DND-41 (cell line): ENCODE measurements around the gene ZNF70.
A peak's percentile ranks its signal among the peaks of the same experiment; 100 is the strongest.

Experiments
- ATAC-seq: fragments of 200-7000 bp; cut with Tn5 transposase; 3 replicates; pipeline ENCODE4 v1.9.1; 2021; ENCODE audit warnings: low read depth; ENCODE audit not compliant: insufficient read depth
- DNase-seq: peaks from one replicate; pipeline ENCODE4 v3.0.0-alpha.2; 2020
- H2AFZ ChIP-seq: 2 replicates; pipeline ENCODE4 v1.6.0; 2012; ENCODE audit warnings: low read depth, low read length
- H3K27ac ChIP-seq: 2 replicates; pipeline ENCODE4 v1.5.1; 2012; ENCODE audit warnings: low read length, inconsistent platforms
- H3K27me3 ChIP-seq: fragments of 200-600 bp; sonication (generic); 2 replicates; pipeline ENCODE4 v1.6.0; 2012; ENCODE audit warnings: low read length, mild to moderate bottlenecking, inconsistent platforms; ENCODE audit not compliant: insufficient read depth, poor library complexity
- H3K36me3 ChIP-seq: 2 replicates; pipeline ENCODE4 v1.5.1; 2012; ENCODE audit warnings: low read length, inconsistent platforms; ENCODE audit not compliant: insufficient read depth
- H3K4me1 ChIP-seq: 2 replicates; pipeline ENCODE4 v1.5.1; 2012; ENCODE audit warnings: mild to moderate bottlenecking, low read length; ENCODE audit not compliant: insufficient read depth
- H3K4me2 ChIP-seq: 2 replicates; pipeline ENCODE4 v1.6.0; 2012; ENCODE audit warnings: mild to moderate bottlenecking, moderate library complexity, low read length, inconsistent platforms; ENCODE audit not compliant: insufficient read depth
- H3K4me3 ChIP-seq, 2 experiments: fragments of 200-600 bp in 1 of 2; shearing (Covaris generic) in 1 of 2; 2 replicates each; pipeline ENCODE4 v1.5.1; 2012 to 2016; ENCODE audit warnings: inconsistent platforms in 2 of 2, low read length in 2 of 2, mild to moderate bottlenecking in 2 of 2, low read depth in 1 of 2, moderate library complexity in 1 of 2
- H3K79me2 ChIP-seq: 2 replicates; pipeline ENCODE4 v1.6.0; 2012; ENCODE audit warnings: low read length, inconsistent platforms; ENCODE audit not compliant: insufficient read depth
- H3K9ac ChIP-seq: 2 replicates; pipeline ENCODE4 v1.6.0; 2012; ENCODE audit warnings: low read depth, mild to moderate bottlenecking, inconsistent platforms, low read length, moderate library complexity
- H3K9me3 ChIP-seq: 2 replicates; pipeline ENCODE4 v1.5.1; 2012; ENCODE audit warnings: low read length, moderate library complexity, mild to moderate bottlenecking, inconsistent platforms; ENCODE audit not compliant: insufficient read depth, severe bottlenecking
- H4K20me1 ChIP-seq: 2 replicates; pipeline ENCODE4 v1.6.0; 2012; ENCODE audit warnings: low read length; ENCODE audit not compliant: insufficient read depth
- EZH2 ChIP-seq: IDR thresholded peaks from 3 replicates; pipeline ENCODE4 v1.6.1; 2012; ENCODE audit warnings: borderline replicate concordance, low read depth, mild to moderate bottlenecking, moderate library complexity, low read length, inconsistent platforms; ENCODE audit not compliant: severe bottlenecking
- TF ChIP-seq, protein P1 (sequence below): IDR thresholded peaks from 2 replicates; pipeline ENCODE4 v1.5.1; 2012; ENCODE audit warnings: borderline replicate concordance, low read length, moderate library complexity, mild to moderate bottlenecking; ENCODE audit not compliant: poor library complexity, severe bottlenecking; ENCODE audit errors: extremely low read depth

Gene ZNF70

DNA sequence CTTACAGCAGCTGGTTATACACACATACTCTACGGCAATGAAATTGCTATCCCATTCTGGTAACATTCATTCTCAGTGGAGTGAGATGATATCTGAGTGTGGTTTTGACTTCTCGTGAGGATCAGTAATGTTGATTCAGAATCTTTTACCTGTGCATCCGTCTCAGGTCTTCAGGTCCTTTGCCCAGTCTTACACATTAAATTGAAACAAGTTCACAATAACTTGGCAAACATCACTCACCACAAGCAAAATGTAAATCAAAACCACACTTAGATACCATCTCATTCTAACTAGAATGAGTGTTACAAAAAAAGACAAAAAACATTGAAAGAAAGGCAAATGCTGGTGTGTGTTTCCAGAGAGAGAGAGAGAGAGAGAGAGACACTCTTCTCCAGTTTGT lies 46.1 kb downstream of the ZNF70 start:
- ATAC-seq = no peak
- no peak overlapping the region for H3K4me2 ChIP-seq

DNA sequence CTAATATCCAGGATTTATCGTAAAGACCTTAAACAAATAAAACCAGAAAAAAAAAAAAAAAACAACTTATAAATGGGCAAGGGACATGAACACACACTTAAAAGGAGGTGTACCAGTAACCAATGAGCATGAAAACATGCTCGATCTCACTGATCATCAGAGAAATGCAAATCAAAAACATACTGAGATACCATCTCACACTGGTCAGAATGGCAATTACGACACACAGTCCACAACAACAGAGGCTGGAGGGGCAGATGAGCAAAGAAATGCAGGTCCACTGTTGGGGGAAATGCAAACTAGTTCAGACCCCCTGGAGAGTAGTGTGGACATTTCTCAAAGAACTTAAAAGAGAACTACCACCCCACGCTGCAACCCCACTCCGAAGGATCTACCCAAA lies 46.9 kb downstream of the ZNF70 start:
- DNase-seq (no peak), ATAC-seq (no peak)
- TF ChIP-seq EZH2 = no peak
- TF ChIP-seq, protein P1, sequence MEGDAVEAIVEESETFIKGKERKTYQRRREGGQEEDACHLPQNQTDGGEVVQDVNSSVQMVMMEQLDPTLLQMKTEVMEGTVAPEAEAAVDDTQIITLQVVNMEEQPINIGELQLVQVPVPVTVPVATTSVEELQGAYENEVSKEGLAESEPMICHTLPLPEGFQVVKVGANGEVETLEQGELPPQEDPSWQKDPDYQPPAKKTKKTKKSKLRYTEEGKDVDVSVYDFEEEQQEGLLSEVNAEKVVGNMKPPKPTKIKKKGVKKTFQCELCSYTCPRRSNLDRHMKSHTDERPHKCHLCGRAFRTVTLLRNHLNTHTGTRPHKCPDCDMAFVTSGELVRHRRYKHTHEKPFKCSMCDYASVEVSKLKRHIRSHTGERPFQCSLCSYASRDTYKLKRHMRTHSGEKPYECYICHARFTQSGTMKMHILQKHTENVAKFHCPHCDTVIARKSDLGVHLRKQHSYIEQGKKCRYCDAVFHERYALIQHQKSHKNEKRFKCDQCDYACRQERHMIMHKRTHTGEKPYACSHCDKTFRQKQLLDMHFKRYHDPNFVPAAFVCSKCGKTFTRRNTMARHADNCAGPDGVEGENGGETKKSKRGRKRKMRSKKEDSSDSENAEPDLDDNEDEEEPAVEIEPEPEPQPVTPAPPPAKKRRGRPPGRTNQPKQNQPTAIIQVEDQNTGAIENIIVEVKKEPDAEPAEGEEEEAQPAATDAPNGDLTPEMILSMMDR = no peak
- Histone ChIP-seq H3K4me2 (no peak overlapping the region), H3K79me2 (peaks cover 70% of the 10 kb centered on the region), H3K27ac (no peak overlapping the region), H4K20me1 (peaks cover 22% of the 10 kb centered on the region; the same call in 1 of the 2 replicates), H3K4me3 (no peak overlapping the region), H3K27me3 (no peaks in the 10 kb centered on the region), H3K9me3 (no peaks in the 10 kb centered on the region), H3K4me1 (0 out of 2 replicates have a peak, but pooled peaks cover 15% of the 10 kb centered on the region), H3K36me3 (peaks cover 96% of the 10 kb centered on the region), H3K9ac (no peak overlapping the region), H2AFZ (no peak overlapping the region)

More for the DNA sequence above, 46.1 kb downstream of the ZNF70 start:
- Histone ChIP-seq H3K27me3 (no peaks in the 10 kb centered on the region), H3K27ac (no peak overlapping the region), H3K4me3 (no peak overlapping the region), H3K36me3 (peaks cover 100% of the 10 kb centered on the region), H3K79me2 (peaks cover 67% of the 10 kb centered on the region), H3K9ac (no peak overlapping the region), H3K4me1 (0 out of 2 replicates have a peak, but pooled peaks cover 15% of the 10 kb centered on the region), H4K20me1 (peaks cover 22% of the 10 kb centered on the region; the same call in 1 of the 2 replicates), H3K9me3 (no peaks in the 10 kb centered on the region), H2AFZ (no peak overlapping the region)
- no peak for TF ChIP-seq EZH2
- TF ChIP-seq, protein P1 = no peak
- no peak for DNase-seq

DNA sequence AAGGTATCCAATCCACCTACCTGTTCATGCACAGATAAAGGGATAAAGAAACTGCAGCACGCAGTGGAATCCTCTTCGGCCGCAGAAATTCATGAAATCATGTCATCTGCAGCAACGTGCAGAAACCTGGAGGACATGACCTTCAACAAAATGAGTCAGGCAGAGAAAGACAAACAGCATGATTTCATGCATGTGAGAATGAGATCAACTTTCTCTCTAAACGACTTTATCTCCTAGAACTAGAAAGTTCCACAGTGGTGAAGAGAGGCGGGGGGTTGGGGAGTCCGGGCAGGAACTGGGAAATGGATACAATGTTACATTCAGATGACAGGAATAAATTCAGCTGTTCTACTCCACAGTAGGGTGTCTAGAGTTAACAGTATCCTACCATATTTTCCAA lies 50.2 kb downstream of the ZNF70 start:
- ATAC-seq = no peak
- Histone ChIP-seq H3K79me2 (peaks cover 69% of the 10 kb centered on the region), H3K4me2 (no peak overlapping the region), H3K4me1 (peaks cover 43% of the 10 kb centered on the region), H3K9ac (no peak overlapping the region), H2AFZ (no peak overlapping the region), H3K27ac (no peak overlapping the region), H3K27me3 (no peaks in the 10 kb centered on the region), H3K9me3 (no peaks in the 10 kb centered on the region), H3K36me3 (peaks cover 82% of the 10 kb centered on the region), H3K4me3 (no peak overlapping the region), H4K20me1 (peaks cover 25% of the 10 kb centered on the region; the same call in 1 of the 2 replicates)
- DNase-seq = no peak
- TF ChIP-seq EZH2 = no peak

DNA sequence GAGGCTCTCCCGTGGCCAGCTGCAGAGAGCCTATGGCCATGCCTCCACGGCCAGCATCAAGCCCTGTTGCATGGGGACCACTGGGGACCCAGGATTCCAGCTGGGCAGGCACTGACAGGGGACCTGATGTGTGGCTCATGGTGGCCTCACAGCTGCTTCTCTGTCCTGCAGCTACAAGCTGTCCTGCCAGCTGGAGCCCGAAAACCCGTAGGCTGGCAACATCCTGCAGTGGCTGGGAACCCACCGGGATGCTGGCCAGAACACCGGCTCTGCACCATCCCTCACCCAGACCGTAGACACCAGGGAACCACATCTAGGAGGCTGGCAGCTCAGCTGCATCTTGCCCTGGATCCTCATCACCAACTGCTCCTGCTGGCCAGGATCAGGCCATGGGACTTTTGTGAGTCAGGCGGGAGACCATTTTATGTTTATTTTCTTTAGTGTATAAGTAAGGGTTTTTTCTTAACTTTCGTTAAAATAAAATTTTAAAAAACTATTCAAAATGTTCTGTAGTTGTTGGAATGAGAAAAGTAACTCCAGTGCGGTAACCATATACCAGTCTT lies 52.2 kb downstream of the ZNF70 start:
- TF ChIP-seq EZH2 = no peak
- TF ChIP-seq, protein P1 = no peak
- ATAC-seq (no peak), DNase-seq (no peak)
- H3K27me3 ChIP-seq = no peaks in the 10 kb centered on the region
- H3K79me2 ChIP-seq = peaks cover 61% of the 10 kb centered on the region
- H3K4me2 ChIP-seq = no peak overlapping the region
- H3K4me1 ChIP-seq = peaks cover 47% of the 10 kb centered on the region
- H3K9ac ChIP-seq = no peak overlapping the region
- peaks cover 82% of the 10 kb centered on the region for H3K36me3 ChIP-seq
- no peak overlapping the region for H2AFZ ChIP-seq
- peaks cover 18% of the 10 kb centered on the region; the same call in 1 of the 2 replicates for H4K20me1 ChIP-seq
- no peaks in the 10 kb centered on the region for H3K9me3 ChIP-seq
- peak overlapping the region; percentile 93 for H3K27ac ChIP-seq
- no peak overlapping the region for H3K4me3 ChIP-seq
